Left renal pelvis (tissue), 4 donors: ENCODE data around the gene CAVIN1. TPM values are rescaled to one million over a fixed set of nuclear protein-coding genes. Genes with fewer than 3 reads are reported as not detected.
A peak's percentile ranks its signal among the peaks of the same experiment; 100 is the strongest.
"Not testable (repeated sequence)": the region's sequence is repeated elsewhere in the genome, so short reads cannot be mapped to it uniquely, and the experiment has no call there.

Experiments used
- DNase-seq, 4 donors: peaks; one replicate each; pipeline ENCODE4 v3.0.0-alpha.2; 2013; ENCODE audit warnings: low read depth in 4 of 4, low spot score in 3 of 4
- polyA plus RNA-seq, 4 donors: library from polyadenylated mRNA; unstranded; fragments of 120-200 nt; gene quantifications; one replicate each; pipeline ENCODE4 v1.2.1, GENCODE V29; 2013; ENCODE audit not compliant: insufficient read length in 4 of 4

CAVIN1 gene
- polyA plus RNA-seq, 4 donors = 61.8 to 275 (median 71.3) TPM

DNA sequence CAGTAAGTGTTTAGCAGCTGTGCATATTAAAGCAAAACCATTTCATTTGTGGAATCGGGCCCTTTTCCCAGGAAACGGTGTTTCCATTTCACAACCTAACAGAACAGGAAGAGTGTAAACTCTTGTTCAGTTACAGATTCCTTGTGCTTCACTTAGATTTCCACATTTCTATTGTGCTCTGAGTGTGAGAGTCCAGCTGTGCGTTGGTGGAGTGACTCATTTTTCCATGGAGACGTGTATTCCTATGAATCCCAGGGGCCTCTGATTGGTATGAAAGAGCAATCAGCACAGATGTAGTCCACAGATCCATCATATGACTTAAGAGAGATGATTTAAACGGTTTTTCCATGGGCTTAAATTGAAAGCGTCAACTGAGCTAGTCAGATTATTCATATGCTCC, 13.3 kb upstream of the CAVIN1 start:
- no peak for DNase-seq

DNA sequence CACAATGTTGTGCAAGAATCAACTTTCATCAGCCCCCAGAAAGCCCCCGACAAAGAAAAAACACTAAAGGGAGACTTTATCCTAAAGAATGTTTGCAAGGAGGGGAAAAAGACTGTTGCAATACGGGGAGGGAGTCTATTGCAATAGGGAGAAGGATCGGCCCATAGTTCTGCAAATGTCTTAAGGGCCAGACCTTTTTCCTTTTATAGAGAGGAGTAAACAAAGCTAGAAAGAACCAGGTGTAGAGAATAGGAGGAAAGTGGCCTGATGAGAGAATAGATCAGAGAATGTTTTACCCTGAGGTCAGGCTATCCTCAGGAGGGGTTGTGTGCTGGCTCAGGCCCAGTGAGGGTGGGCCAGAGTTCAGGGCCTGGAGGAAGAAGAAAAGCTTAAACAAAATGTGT, 8.7 kb upstream of the CAVIN1 start:
- DNase-seq = no peak

DNA sequence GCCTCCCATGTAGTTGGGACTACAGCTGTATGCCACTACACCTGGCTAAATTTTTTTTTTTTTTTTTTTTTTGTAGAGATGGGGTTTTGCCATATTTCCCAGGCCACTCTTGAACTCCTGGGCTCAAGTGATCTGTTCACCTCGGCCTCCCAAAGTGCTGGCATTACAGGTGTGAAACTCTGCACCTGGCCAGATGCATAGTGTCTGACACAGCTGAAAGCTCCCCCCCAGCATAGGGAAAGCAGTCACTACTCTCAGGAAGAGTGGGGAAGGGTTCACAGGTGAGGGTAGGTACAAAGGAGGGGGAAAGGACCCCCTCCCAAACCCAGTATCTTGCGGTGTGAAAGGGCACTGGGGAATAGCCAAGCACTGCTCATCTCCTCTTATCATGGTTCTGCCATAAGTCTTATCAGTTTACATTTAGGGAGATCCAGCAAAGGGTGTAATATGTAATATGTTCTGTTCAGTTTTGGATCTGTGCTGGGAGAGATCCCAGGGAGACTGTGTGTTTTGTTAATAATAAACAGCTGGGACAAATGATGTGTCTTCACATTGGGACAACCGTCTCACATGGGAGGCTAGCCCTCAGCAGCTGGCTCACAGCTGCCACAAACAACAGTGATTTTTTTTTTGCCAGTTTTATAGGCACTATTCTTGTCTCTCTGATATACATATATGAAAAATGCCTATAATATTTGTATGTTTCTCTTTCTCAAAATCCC, 6.8 kb upstream of the CAVIN1 start:
- DNase-seq = no peak

DNA sequence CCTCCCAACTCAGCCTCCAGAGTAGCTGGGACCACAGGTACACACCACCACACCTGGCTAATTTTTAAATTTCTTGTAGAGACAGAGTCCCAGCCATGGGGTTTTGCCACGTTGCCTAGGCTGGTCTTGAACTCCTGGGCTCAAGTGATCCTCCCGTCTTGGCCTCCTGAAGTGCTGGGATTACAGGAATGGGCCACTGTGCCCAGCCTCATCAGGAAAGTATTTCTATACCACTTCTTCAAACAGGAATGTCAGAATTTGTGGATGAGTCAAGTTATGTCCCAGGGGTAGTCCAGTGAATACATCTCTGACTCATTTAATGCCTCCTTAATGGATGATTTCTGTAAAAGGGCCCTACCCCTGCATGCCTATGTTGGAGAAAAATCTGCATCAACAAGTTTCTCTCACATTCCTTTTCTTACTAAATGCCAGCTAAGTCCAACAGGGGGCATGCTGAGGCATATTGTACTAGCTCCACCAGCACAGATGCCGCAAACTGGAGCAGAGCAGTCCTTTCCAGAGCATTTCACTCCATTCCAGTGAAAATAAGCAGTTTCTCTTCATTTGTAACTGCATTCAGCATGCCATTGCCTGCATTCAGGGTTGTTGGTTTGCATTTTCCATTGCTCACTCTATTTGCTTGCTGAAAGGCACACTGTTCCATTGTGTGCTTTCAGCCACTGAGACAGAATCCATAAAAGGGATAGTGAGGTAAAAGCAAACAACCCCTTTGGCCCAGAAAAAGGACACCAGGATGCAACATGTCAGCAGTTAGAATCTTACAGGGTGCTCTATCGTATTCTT, 5.3 kb upstream of the CAVIN1 start:
- peak in 1 of 4 donors; percentile 62 for DNase-seq

DNA sequence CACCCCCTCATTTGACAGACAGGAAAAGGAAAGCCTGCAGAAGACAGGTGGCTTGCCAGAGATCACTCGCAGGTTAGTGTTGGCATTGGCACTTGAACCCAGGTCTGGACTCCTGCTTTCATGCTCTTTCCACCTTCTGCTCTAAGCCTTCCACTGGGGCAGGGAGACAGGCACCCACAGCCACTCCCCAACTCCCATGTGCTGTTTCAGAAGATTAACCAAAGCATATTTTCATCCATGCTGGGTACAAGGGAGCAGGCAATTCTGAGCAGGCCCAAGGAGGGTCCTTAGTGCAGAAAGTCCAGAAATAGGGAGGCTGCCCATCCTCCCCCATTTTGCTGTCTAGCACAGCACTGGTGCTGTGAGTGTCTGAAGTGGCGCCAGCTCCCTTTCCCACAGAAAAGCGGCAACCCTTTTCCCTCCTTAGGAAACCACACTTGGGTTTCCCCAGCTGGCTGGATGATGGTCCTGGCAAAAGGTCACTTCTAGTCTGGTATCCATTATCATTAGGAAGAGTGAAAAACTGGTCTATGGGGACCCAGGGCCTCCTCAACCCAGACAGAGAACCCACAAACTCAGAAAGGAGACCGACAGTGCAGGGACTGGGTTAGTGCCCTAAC, 2.0 kb upstream of the CAVIN1 start:
- no peak for DNase-seq

DNA sequence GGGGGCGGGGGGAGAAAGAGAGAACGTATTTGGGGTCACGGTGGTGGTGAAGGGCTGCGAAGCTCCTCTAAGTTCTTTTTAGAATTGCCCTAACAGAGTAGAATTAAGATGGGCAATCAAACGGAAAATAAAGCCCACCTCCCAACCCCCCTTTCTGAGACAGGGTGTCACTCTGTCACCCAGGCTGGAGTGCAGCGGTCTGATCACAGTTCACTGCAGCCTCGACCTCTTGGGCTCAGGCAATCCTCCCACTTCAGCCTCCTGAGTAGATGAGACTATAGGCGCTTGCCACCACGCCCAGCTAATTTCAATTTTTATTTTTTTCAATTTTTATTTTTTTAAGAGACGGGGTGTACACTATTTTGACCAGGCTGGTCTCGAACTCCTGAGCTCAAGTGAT, 710 bp upstream of the CAVIN1 start:
- DNase-seq = no peak

DNA sequence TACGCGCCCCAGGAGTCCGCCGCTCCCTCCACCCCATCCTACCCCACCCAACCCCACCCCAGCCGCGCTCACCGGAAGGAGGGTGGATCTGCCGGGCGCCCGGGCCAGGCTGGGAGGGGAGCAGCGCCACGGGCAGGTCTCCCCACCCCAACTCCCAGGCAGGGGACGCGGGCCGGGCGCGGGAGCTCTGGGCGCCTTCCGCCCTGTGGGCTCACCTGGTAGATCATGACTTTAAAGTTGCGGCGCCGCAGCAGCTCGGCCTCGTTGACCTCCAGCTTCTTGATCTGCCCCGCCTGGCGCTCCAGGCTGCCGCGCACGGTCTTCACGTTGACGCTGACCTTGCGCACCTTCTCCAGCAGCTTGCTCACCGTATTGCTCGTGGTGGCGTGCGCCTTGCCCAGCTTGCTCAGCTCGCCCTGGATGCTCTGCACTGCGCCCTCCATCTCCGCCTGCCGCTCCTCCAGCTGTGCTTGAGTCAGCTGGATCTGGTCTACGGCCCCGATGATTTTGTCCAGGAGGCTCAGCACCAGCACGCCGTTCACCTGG, 571 bp downstream of the CAVIN1 start:
- DNase-seq = no peak

DNA sequence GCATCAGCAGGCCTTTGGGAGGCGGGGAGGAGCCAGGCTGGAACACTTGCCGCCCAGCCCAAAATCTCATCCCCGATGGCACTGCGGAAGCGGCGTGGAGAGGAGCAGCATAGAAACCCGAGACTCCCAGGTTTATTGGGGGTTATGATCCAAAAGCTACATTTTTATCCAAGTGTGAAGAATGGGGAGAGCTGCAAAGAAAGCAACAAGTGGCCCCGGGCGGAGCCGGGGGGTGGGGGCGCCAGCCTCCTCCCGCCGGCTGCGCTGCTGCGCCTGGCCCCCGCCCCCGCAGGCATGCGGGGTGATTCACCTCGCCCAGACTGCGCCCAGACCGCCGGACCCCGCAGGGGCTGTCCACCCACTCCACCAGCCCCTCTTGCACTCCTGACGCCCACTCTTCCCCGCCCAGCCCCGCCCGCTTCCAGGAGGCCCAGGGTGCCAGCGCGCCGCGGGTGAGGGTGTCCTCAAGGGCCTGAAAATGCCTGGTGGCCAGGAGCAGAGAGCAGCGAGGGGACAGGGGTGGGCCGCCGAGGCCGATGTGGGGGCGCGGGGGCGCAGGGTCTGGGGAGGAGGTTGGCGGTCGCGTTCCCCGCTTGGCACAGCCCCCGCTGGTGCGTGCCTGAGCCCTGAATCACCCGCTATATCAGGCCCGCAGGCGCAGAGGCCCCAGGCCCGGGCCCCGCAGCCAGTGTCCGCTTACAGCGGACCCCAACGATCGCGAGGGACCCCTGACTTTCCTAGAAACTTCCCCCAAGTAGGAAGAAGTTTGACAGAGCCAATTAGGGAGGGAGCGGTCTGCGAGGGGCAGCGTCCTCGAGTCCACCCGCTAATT, 1.3 kb downstream of the CAVIN1 start:
- DNase-seq = no peak

DNA sequence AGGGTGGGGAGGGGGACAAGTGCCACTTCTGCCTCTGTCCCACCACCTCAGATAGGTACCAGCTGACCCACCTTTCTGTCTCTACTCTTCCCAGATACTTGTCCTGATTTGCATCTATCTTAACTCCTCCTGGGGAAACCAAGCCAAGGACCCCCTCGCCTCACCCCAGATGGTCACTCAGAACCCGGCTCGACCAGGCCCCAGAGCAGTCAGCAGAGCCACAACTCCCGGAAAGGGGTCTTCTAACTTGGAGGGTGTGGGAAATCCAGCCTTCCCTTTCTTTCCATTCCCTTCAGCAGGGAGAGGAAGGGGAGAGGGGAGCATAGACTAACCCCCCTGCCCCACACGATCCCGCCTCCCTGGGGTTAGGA, 1.9 kb downstream of the CAVIN1 start:
- DNase-seq = no peak

DNA sequence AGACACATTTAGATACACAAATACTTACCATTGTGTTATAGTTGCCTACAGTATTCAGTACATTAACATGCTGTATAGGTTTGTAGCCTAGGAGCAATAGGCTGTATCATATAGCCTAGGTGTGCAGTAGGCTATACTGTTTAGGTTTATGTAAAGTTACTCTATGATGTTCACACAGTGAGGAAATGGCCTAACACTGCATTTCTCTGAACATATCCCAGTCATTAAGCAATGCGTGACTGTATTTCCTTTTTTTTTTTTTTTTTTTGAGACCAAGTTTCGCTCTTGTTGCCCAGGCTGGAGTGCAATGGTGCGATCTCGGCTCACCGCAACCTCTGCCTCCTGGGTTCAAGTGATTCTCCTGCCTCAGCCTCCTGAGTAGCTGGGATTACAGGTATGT, 5.1 kb downstream of the CAVIN1 start:
- DNase-seq = not testable (repeated sequence)

DNA sequence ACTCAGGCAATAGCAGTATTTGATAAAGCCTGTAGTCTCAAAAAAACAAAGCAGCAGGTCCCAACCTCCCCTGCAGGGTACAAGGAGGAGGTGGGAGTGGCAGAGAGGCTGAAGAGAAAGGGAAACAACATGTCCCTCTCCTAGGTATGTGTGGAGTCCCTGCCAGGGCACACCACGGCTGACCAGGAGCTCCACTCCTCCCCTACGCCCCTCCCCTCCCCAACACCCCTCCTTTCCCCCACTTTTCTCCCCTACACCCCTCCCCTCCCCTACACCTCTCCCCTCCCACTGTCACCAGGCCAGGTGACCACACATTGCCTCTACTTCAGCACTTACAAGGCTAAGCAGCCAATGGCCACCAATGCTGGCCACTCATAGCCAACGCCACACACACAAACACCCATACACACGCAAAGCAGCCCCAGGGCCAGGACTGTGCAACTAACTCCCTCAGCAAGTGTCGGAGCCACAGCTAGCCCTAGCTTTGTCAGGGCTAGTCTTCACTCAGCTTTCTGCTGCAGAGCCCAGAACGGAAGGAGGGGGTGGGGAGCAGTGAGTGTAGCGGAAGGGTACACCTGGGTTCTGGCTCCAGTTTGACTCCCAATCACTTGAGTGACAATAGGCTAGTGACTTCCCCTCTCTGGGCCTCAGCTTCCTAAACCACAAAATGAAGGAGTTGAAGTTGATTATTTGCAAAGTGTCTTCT, 8.2 kb downstream of the CAVIN1 start:
- no peak for DNase-seq

DNA sequence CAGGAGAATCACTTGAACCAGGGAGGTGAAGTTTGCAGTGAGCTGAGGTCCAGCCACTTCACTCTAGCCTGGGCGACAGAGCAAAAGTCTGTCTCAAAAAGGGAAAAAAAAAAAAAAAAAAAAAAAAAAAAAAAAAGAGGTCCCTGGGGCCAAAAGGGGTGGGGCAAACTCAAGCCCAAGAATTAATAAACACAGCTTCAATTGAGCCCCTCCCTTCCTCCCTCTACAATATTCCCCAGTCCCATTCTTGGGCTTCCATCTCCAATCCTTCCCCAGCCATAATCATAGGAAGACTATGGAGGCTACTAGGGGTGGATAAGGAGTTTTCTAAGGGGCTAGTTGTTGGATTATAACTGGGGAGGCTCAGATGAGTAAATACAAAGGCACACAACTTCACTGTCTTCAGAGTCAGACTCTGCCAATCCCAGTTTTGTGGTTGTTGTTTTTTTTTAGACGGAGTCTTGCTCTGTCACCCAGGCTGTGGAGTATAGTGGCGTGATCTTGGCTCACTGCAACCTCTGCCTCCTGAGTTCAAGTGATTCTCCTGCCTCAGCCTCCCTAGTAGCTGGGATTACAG, 9.5 kb downstream of the CAVIN1 start:
- no peak for DNase-seq

DNA sequence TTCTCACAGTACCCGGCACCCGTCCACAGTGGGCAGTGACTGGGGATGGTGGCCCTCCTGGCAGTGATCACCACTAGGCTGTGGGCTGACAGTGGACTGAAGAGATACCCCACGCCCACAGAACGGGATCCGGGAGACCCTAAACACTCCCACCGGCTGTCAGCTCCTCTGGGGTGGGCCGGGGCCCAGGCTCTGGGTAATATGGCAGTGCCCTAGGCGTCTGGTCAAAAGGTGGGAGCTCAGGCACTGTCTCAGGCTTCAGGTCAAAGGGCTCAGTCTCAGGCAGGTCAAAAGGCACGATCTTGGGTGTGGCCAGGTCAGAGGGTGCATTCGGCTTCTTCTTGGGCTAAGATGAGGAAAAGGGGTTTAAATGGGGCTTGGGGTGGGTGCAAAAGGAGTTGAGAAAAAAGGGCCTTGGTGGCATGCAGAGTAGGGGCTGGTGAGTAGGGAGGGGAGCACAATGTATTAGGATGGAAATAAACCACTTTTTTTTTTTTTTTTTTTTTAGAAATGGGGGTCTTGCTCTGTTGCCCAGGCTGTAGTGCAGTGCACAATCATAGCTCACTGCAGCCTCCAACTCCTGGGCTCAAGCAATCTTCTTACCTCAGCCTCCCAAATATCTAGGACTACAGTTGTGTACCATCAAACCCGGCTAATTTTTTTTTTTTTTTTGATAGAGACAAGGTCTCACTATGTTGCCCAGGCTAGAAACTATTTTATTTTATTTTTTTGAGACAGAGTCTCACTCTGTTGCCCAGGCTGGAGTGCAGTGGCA, 11.0 kb downstream of the CAVIN1 start:
- no peak for DNase-seq

DNA sequence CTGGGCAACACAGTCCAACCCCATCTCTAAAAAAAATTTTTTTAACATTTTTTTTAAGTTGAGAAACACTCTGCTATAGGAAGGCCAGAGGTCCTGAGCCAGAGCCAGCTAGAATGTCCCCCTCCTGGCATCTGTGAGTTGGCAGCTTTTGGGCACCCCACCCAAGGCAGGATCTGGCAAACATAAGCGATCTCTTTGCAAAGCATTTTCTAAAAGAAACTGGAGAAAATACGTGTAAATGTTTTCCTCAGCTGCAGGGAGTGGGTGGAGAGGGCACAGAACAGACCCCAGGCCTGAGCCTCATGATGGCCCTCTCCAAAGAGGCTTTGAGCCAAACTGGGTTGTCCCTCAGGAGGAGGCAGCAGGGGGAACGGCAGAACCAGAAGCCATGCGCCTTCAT, 11.7 kb downstream of the CAVIN1 start:
- DNase-seq = no peak

DNA sequence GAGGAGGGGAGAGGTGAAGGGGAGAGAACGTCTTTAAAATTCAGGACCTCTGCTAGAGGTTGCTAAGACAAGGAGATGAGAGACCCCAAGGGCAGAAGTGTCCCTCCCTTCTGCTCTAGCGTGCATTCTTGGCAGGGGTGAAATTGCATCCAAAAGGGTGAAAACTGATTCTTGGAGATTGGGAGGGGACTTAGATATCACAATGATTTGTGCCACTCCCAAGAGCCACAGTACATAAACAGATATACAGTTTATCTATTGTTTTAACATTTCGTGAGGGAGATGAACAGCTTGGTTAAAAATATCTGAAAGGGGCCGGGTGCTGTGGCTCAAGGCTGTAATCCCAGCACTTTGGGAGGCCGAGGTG, 12.8 kb downstream of the CAVIN1 start:
- DNase-seq = no peak

DNA sequence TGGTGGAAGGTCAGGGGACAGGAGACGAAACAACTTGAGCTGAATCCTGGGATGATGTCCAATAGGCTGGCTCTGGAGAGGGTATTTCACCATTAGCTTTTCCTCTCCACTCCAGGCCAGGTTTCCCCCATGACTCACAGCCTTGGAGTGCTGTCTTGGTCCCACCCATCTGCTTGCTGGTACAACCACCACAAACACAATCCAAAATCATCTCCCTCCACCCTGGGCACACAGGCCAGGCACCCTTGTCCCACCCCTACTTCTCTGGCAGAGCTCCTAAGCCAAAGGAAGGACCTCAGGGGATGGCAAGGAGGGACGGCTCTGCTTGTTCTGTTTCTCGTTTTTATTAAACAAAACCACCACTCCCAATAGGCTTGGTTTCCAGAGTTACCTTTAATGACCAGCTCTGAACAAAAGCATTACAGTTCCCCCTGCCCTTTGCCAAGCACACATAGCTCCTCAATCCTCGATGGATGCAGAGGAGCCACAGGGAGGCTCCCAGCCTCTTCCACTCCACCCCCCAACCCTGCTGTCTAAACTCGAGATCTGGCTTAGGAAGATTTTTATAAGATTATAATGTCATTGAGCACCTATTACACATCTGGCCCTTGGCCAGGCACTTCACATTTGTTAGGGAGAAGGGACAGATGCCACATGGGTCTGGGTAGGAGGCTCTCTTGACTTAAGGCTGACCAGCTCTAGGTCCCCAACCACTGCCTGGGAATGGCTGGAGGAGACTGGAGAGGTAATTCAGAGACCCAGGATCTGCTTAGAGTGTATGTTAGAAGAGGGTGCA, 13.3 kb downstream of the CAVIN1 start:
- no peak for DNase-seq

DNA sequence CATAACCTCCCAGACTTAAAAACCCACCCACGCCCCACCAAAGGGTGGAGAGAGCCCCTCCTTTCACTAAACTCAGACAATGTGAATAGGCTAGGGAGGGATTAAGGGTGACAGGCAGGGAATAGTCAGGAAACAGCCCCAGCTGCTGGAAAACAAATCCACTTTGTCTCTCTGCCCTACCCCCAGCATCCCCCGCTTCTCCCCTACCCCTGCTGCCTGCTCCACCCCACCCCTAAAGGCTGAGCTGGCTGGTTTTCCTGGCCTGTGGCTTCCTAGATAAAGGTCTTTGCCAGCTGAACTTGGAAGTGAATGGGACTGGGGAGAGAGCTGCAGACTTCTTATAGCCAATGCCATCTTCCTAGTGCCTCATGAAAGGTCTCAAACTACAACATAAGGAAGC, 15.0 kb downstream of the CAVIN1 start:
- no peak for DNase-seq

DNA sequence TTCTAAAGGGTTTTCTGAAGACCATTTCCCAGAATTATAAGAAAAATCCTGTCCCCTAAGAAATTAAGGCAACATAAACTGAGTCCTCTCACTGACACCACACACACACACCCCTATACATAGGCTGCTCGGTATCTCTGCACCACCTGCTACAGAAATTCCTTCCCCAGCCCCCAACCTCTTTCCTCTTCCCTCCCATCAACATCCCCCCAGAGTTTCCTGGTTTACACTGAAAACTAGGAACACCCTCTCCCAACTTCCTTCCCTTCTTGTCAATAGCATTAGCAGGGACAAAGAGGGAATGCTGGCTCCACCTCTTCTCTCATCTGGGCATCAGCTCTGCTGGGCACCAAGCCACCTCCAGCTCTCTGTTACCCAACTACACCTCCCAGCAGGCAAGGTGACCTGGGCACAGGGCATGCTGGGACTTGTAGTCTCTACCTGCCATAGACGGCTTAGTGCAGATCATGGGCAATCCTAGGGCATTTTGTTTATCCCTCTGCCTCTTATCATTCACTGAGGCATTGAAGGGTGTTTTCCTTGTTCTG, 15.7 kb downstream of the CAVIN1 start:
- DNase-seq = no peak
